Dermis lymphatic vessel endothelial cell (primary cell): ENCODE data around the gene SYK. TPM values are rescaled to one million over a fixed set of nuclear protein-coding genes. Genes with fewer than 3 reads are reported as not detected.

ENCODE experiments used
- total RNA-seq: library from RNA; depleted of rRNA; stranded (reverse); fragments of >200 nt; gene quantifications from 2 replicates; pipeline ENCODE4 v1.2.1, GENCODE V29; 2014

The SYK gene
- under 0.01 TPM in 1 of 2 replicates, not detected in the other for total RNA-seq

GRCh38 chr9:90801241-90801972 is at the start of gene SYK:
Gene SYK, plus strand, starts transcription at chr9:90801819. Its CDS starts 42,080 bp downstream, at chr9:90843899.

Other genes starting within 250 kb of the SYK start
- 0.86 and 8.5 TPM in 2 replicates for gene DIRAS2, start 159.0 kb upstream of the SYK start, total RNA-seq